ENCODE data around the gene CFTR. TPM values are rescaled to one million over a fixed set of nuclear protein-coding genes. Genes with fewer than 3 reads are reported as not detected.

Gene CFTR
- total RNA-seq, 1 donor from 2014 or later = 10.3 TPM

DNA sequence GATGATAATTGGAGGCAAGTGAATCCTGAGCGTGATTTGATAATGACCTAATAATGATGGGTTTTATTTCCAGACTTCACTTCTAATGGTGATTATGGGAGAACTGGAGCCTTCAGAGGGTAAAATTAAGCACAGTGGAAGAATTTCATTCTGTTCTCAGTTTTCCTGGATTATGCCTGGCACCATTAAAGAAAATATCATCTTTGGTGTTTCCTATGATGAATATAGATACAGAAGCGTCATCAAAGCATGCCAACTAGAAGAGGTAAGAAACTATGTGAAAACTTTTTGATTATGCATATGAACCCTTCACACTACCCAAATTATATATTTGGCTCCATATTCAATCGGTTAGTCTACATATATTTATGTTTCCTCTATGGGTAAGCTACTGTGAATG, 79.6 kb downstream of the CFTR start:
- Histone ChIP-seq H3K4me3 (ENCODE audit: low read depth, low read length) (no peak overlapping the region), H3K27me3 (ENCODE audit: control insufficient read depth, insufficient read depth, low read length) (no peaks in the 10 kb centered on the region), H3K36me3 (ENCODE audit: control insufficient read depth, insufficient read depth, low read length) (no peaks in the 10 kb centered on the region)
- no peak for DNase-seq (ENCODE audit: low read depth)
- TF ChIP-seq, protein P1, sequence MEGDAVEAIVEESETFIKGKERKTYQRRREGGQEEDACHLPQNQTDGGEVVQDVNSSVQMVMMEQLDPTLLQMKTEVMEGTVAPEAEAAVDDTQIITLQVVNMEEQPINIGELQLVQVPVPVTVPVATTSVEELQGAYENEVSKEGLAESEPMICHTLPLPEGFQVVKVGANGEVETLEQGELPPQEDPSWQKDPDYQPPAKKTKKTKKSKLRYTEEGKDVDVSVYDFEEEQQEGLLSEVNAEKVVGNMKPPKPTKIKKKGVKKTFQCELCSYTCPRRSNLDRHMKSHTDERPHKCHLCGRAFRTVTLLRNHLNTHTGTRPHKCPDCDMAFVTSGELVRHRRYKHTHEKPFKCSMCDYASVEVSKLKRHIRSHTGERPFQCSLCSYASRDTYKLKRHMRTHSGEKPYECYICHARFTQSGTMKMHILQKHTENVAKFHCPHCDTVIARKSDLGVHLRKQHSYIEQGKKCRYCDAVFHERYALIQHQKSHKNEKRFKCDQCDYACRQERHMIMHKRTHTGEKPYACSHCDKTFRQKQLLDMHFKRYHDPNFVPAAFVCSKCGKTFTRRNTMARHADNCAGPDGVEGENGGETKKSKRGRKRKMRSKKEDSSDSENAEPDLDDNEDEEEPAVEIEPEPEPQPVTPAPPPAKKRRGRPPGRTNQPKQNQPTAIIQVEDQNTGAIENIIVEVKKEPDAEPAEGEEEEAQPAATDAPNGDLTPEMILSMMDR (IDR thresholded peaks at IDR 0.05; ENCODE audit: insufficient read depth, low read length, poor library complexity, severe bottlenecking) = no peak

DNA sequence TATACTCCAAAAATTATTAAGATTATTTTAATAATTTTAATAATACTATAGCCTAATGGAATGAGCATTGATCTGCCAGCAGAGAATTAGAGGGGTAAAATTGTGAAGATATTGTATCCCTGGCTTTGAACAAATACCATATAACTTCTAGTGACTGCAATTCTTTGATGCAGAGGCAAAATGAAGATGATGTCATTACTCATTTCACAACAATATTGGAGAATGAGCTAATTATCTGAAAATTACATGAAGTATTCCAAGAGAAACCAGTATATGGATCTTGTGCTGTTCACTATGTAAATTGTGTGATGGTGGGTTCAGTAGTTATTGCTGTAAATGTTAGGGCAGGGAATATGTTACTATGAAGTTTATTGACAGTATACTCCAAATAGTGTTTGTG, 80.2 kb downstream of the CFTR start:
- DNase-seq (ENCODE audit: low read depth) = no peak
- TF ChIP-seq, protein P1 (IDR thresholded peaks at IDR 0.05; ENCODE audit: insufficient read depth, low read length, poor library complexity, severe bottlenecking) = no peak
- Histone ChIP-seq H3K4me3 (ENCODE audit: low read depth, low read length) (no peak overlapping the region), H3K27me3 (ENCODE audit: control insufficient read depth, insufficient read depth, low read length) (no peaks in the 10 kb centered on the region), H3K36me3 (ENCODE audit: control insufficient read depth, insufficient read depth, low read length) (no peaks in the 10 kb centered on the region)

DNA sequence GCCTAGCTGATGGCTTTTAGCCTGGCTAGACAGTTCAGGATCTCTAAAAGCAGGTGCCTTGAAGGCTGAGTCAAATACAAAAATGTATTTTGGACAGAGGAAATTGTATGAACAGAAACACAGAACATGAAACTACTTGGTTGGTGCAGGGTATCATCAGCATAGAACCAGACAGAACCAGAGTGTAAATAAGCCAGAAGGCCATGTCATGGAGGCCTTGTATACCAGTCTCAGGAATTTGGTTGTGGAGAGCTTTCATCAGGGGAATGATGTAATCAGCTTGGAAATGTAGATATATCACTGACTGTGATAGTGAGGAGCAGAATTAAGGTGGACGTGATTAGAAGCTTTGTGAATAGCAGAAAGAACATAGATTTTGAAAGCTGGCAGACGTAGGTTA, 82.9 kb downstream of the CFTR start:
- TF ChIP-seq, protein P1 (IDR thresholded peaks at IDR 0.05; ENCODE audit: insufficient read depth, low read length, poor library complexity, severe bottlenecking) = no peak
- no peak for DNase-seq (ENCODE audit: low read depth)

DNA sequence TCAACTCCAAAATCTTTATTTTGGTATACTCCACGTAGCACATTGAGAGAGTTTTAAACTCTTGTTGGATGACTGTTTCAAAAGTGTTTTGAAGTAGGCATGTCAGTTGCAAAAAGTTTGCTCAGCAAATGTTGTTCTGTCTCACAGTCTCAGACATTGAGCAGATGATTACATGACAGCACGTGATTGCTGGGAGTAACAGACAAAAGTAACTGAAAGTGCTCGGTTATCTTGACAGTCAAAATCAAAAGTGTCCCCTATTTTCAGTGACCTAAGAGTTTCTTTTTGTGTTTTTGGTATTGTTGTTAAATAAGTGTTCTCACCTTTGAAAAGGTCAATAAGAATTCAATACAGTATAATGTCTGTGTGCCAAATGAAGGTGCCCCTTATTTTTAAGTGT, 84.3 kb downstream of the CFTR start:
- TF ChIP-seq, protein P1 (IDR thresholded peaks at IDR 0.05; ENCODE audit: insufficient read depth, low read length, poor library complexity, severe bottlenecking) = no peak
- no peaks in the 10 kb centered on the region for H3K36me3 ChIP-seq (ENCODE audit: control insufficient read depth, insufficient read depth, low read length)
- DNase-seq (ENCODE audit: low read depth) = no peak
- H3K4me3 ChIP-seq (ENCODE audit: low read depth, low read length) = no peak overlapping the region
- H3K27me3 ChIP-seq (ENCODE audit: control insufficient read depth, insufficient read depth, low read length) = no peaks in the 10 kb centered on the region

More for the DNA sequence above, 82.9 kb downstream of the CFTR start:
- Histone ChIP-seq H3K36me3 (ENCODE audit: control insufficient read depth, insufficient read depth, low read length) (no peaks in the 10 kb centered on the region), H3K27me3 (ENCODE audit: control insufficient read depth, insufficient read depth, low read length) (no peaks in the 10 kb centered on the region), H3K4me3 (ENCODE audit: low read depth, low read length) (no peak overlapping the region)

DNA sequence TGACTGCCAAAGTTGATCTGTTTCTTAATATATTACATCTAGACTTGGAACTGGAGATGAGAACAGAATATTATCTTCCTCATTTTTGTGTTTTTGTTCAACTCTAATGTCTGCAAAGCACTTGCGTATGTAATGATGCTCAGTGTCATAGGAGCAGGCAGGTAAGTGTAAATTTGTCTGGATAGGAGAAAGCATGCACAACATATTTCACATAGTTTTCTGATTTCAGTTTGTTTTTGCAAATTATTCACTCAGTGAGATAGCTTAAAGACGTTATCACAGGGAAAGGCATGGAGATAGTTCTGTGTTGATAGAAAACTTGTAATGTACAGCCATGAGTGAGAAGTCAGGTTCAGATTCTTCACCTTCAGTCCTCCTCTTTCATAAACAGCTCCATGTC, 84.8 kb downstream of the CFTR start:
- Histone ChIP-seq H3K4me3 (ENCODE audit: low read depth, low read length) (no peak overlapping the region), H3K27me3 (ENCODE audit: control insufficient read depth, insufficient read depth, low read length) (no peaks in the 10 kb centered on the region), H3K36me3 (ENCODE audit: control insufficient read depth, insufficient read depth, low read length) (no peaks in the 10 kb centered on the region)
- no peak for DNase-seq (ENCODE audit: low read depth)
- TF ChIP-seq, protein P1 (IDR thresholded peaks at IDR 0.05; ENCODE audit: insufficient read depth, low read length, poor library complexity, severe bottlenecking) = no peak

DNA sequence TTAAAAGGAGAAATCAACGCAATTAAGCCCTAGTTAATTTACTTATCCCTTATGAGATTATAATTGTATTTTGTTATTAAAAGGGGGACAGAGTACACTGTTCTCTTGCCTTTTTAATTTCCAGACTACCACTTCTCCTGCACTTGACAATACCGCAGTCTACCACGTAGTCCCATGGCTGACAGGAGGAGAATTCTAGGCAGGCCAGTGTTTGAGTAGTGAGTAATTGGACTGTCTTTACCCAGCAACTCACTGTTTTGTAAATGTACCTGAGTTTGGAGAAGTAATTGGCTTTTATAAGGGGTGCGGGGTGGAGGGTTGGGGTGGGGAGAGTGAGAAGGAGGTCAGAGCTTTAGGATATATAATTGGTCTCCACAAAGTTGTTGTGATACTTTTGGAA, 85.4 kb downstream of the CFTR start:
- no peak overlapping the region for H3K4me3 ChIP-seq (ENCODE audit: low read depth, low read length)
- H3K27me3 ChIP-seq (ENCODE audit: control insufficient read depth, insufficient read depth, low read length) = no peaks in the 10 kb centered on the region
- TF ChIP-seq, protein P1 (IDR thresholded peaks at IDR 0.05; ENCODE audit: insufficient read depth, low read length, poor library complexity, severe bottlenecking) = no peak
- no peak for DNase-seq (ENCODE audit: low read depth)
- no peaks in the 10 kb centered on the region for H3K36me3 ChIP-seq (ENCODE audit: control insufficient read depth, insufficient read depth, low read length)
